GM18867 (cell line): ENCODE measurements around the gene KRT16.
"Not testable (repeated sequence)": the region's sequence is repeated elsewhere in the genome, so short reads cannot be mapped to it uniquely, and the experiment has no call there.

ENCODE experiments used
- ATAC-seq: cut with Tn5 transposase; IDR thresholded peaks from one replicate; pipeline ENCODE4 v1.9.1; 2021; ENCODE audit warnings: mild to moderate bottlenecking, moderate library complexity; ENCODE audit not compliant: unreplicated experiment

Gene KRT16

GRCh38 chr17:41612376-41613160 lies at the start of gene KRT16:
KRT16 (minus strand) TSS chr17:41612767; CDS start chr17:41612688, 79 bp downstream.
- ATAC-seq: not testable (repeated sequence)

GRCh38 chr17:41660221-41660711 lies 47.7 kb upstream of the KRT16 start:
- no peak for ATAC-seq

DNA sequence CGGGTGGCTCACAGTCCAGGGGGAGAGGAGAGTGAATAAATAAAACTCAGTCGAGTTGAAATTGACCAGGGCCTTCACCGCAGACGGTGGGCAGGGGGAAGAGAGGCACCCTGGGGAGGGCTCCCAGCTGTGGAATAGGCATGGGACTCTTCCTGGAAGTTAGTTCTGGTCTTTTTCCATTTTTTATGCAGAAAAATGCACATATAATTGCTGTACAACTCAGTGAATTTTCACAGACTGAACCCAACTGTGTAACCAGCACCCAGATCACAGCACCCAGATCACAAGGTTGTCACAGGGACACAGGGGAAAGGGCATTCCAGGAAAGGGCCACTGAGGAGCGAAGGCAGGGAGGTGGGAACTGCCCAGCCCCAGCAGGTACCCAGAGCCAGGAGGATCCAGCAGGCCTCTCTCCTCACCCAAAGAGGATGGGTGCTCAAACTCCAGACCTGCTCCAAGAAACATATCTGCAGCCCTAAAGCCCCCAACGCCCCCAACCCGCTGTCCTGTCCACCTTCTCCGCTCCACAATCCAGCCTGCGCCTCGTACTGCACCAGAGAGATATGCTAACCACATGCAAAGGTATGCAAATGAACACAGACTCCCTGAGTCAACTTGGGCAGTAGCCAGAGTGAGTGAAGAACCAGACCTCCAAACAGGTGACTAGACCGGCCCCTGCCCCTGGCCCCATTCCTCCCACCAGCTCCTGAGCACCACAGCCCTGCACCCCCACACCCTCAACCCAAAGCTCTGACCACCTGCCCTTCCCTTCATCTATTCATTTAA lies 47.1 kb upstream of the KRT16 start:
- ATAC-seq: no peak

DNA sequence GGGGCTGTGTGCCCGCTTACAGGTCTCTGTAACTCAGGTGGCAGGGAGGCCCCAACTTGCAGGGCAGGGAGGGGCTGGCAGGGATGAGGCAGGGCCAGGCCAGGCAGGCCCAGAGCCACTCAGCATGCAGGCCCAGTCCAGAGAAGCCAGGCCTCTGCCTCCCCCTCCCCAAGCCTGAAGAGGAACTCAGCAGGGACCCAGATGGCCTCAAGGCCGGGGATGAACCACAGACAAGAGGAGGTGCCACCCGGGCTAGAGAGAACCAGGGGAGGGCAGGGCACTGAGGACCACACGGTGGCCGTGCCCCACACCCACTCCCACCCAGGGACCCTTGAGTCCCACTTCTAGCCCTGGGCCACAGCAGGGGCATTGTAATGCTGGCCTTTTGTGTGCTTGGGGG lies 46.3 kb upstream of the KRT16 start:
- ATAC-seq: no peak

DNA sequence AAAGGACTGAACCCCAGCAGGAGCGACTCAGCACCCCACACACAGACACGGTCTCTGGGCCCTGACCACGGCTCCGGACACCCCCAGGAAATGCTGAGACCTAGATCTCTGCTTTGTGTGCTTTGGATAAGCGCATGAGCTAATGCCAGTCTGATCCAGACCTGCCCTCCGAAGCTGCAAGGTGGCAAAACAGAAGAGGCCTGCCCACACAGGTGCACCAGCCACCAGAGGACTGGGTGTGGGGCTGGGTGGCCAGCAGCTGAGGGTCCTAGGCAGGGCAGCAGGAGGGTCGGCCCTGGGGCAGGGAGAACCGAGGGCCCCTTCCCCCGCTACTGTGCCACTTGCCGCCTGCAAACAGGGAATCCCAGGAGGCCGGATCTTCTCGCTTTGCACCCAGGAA lies 45.4 kb upstream of the KRT16 start:
- no peak for ATAC-seq

DNA sequence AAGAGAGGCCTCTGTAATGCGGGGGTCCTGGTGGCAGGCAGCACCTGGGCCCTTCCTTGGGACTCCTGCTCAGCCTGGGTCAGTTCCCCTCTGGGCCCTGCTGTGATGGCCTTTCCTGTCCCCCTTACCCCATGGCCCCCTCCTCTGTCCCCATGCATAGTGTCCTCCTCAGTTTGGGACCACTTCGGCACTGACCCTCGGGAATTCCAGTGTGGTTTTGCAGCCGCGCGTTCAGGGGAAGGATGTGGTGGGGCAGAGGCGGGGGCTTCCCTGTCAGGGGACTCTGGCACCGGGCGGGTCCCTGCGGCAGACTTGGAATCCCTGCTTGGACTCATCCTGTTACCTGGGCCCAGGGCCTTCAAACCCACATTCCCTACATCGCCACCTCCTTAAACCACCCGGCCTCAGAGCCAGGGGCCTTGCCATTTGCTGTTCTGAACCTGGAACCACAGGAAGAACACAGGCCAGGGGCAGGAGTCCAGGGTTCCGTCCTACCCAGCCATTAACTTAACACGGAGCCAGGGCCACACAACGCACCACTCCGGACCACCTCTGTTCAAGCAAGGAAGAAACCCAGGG lies 44.7 kb upstream of the KRT16 start:
- no peak for ATAC-seq

DNA sequence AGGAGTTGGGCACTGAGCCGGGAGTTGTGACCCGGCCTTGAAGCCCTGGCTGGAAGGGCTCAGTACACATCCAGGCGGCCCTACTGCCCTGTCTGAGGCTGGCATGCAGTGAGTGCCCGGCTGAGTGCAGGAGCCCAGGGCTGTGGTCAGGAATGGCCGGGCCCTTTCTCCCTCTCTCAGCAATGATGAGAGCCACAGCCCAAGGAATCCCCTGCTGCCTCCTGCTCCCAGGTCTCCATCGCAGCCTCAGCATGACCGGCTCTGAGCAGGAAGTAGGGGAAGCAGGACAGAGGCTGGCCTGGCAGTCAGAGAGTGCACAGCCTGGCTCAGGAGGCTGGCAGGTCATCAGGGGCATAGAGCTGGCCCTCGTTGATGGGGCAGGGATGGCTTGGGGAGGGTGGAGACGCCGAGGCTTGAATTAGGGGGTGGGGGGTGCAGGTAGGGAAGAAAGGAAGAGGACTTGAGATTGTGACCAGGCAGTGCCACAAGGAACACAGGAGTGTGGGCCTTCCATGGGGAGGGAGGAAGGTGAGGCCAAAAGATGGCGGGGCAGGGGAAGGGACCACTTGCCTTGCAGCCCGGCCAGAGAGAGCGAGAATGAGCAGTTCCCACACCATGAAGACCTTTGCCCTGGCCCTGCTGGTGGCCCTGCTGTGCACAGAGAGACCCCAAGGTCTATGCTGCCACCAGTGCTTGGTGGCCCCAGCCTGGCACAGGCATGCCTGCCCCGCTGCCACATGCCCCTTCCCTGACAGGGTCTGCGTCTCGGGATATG lies 43.9 kb upstream of the KRT16 start:
- ATAC-seq: no peak

GRCh38 chr17:41655611-41656111 lies 43.1 kb upstream of the KRT16 start:
- ATAC-seq: no peak

DNA sequence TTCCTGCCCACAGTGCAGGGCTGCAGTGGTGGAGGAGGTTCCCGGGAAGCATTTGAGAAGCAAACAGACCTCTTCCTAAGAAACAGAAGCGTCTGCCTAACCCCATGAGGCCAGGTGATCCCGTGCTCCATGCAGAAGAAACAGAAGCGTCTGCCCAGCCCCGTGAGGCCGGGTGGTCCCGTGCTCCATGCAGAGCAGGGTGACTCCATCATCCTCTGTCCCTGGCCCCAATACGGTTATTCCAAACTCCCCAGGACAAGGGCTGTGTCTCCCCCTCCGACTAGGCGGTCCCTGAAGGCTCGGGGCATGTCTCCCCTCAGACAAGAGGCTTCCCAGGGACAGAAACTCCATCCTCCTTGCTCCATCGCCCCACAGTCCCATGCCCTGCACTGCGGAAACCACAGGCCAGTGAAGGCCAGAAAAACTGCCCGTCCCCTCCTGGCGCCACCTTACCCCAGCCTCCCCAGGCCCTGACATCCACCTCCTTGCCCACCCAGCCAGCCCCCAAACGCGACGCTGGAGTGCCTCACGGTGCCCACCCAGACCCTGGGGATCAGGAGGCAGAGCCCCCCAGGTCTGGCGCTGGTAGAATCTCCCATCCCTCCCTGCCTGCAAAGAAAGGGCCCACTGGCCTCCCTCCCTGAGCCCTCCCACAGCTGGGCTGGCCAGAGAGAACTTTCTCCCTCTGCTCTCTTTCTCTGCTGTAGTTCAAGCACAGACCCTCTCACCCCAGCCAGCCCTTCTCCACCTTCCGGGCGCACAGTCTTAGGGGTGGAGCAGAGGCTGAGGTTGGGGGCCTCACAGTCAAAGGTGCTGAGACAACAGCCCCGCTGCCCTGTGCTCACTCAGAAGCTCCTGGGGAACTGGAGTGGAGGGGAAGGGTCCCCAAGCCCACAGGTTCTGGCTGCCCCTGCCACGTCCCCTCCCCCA lies 42.4 kb upstream of the KRT16 start:
- no peak for ATAC-seq

- ATAC-seq: no peak
Measured at GRCh38 chr17:41653892-41654677, 41.5 kb upstream of the KRT16 start.

- no peak for ATAC-seq
Measured at GRCh38 chr17:41653421-41653820, 40.9 kb upstream of the KRT16 start.

DNA sequence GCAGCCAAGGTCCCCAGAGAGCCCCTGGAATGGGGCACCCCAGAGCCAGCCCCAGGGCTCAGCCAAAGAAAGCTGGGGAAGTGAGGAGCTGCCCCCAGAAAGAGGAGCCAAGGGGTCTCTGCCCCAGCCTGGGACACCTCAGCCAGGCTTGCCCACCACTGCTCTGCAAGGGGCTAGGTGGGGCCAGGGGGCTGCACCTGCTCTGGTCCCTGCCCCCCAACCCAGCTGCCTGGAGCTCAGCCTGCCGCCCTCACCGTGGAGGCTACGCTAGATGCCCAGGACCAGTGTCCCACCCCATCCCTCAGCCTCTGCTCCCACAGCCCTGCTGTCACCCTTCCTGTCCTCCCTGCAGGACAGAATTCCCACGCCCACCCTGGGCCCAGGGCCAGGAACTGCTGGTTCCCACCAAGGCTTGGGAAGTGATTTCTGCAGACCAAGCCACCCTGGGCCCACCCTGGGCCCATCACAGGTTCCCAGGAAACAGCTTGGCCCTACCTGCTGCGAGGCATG lies 39.9 kb upstream of the KRT16 start:
- no peak for ATAC-seq

DNA sequence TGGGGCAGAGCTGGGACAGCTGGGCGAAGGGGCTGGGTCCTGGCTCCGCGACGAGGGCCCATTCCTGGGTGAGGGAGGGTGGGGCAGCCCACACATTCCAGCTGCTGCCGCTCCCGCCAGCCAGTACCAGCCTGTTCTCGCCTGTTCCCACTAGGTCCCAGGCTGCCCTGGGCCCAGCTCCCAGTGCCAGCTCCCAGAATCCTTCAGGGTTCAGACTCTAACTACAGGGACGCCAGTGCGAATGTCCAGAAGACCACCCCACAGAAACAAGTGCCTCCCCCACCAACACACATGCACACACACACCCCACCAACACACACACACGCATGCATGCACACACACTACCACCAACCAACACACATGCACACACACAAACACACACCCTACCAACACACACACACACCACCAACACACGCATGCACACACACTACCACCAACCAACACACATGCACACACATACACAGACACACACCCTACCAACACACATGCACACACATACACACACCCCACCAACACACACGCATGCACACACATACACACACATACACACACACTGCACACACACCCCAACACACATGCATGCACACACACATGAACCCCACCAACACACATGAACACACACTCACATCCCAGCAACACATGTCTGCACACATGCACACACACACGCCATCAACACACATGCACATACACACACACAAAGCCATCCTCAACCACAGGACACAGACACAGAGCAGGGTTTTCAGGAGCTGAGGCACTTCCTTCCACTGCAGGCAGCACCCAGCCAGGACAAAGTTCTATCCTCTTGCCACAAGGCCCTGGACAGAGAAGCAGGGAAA lies 39.3 kb upstream of the KRT16 start:
- no peak for ATAC-seq

- ATAC-seq: no peak
Measured at GRCh38 chr17:41650794-41651624, 38.4 kb upstream of the KRT16 start.

DNA sequence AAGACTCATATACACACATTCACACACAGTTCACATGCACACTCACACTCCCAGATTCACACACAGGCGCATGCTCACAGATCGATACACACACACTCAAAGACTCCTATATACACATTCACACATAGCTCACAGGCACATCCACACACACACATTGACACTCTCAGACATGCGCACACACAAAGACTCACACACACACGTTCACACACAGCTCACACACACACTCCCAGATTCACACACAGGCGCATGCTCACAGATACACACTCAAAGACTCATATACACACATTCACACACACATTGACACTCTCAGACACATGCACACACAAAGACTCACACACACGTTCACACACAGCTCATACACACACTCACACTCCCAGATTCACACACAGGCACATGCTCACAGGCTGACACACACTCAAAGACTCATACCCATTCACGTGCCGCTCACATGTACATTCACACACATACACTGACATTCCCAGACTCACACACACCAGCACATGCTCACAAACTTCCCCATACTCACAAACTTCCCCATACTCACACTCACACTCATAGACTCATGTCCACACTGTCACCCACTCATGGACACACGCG lies 37.5 kb upstream of the KRT16 start:
- ATAC-seq: no peak

DNA sequence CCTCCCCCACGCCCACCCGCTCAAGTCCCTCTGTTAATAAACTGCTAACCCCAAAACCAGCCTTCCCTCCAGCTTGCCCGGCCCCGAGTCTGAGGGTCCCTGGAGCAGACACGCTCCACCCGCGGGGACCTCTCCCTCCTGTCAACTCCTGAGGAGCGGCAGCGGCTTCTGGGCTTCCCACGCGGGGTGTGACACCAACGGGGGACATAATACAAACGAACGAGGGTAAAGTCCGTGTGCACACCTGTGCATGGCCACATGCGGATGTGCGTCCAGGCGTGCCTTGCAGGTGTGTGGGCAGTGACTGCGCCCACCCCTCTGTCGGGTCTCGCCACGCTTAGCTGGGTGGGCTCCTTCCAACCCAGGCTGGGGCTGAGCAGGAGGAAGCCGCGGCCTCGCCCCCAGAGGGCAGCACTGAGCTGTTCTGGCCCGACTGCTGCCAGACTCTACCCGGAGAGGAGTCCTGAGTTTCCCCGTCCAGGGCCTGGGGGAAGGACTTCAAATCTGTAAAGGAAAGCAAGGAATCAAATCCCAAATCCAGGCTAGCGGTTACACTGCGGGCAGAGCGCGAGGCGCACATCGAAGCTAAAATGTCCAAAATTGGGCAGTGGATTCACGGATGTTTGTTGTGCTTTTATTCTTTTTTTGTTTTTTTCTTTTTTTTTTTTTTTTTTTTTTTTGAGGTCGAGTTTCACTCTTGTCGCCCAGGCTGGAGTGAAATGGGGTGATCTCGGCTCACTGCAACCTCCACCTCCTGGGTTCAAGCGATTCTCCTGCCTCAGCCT lies 36.0 kb upstream of the KRT16 start:
- peak; percentile 47 for ATAC-seq
